AG09319 (cell line): Measurements from ENCODE around the gene COX7B.
"Not testable (repeated sequence)": the region's sequence is repeated elsewhere in the genome, so short reads cannot be mapped to it uniquely, and the experiment has no call there.

ENCODE experiments used
- DNase-seq: peaks from one replicate; pipeline ENCODE4 v3.0.0-alpha.2; 2010; ENCODE audit warnings: low read depth; ENCODE audit errors: extremely low read depth
- TF ChIP-seq, protein P1 (sequence below): IDR thresholded peaks from 2 replicates; pipeline ENCODE4 v1.5.1; 2011; ENCODE audit warnings: low read depth, mild to moderate bottlenecking, inconsistent platforms, low read length, moderate library complexity

Gene COX7B, protein sequence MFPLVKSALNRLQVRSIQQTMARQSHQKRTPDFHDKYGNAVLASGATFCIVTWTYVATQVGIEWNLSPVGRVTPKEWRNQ

DNA sequence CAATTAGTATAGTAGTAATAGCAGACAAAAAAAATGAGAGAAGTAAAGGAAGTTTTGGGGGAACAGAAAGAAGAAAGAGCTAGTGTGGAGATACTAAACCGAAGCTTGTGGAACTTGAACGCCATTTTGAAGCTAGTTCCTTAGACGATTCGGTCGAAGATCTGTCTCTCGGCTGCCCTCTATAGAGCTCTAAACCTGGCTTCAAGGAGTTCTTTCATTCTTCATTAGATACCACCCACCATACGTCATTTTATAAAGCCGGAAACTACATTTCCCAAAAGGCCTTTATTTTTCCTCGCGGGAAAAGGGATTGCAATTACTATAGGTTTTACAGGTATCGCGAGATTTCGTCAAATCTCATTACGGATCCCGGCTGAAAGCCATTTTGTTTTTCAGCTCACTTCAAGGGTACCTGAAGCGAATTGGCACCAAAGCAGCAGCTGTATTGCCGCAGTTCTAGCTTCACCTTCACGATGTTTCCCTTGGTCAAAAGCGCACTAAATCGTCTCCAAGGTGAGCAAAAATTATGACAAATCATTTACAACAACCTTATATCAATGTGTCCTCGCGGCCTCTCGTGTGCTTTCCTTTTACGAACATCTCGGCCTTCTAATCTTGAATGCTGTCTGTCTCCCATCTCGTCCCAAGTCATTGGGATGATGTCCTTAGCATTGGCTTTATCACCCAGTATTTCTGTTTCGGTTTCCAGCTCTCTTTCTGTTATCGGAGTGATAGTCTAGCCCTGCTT is at the start of gene COX7B:
COX7B (plus strand) TSS at position 388 of the 748 bp plus-strand sequence; CDS start at position 474, 86 bp downstream.
- TF ChIP-seq, protein P1, sequence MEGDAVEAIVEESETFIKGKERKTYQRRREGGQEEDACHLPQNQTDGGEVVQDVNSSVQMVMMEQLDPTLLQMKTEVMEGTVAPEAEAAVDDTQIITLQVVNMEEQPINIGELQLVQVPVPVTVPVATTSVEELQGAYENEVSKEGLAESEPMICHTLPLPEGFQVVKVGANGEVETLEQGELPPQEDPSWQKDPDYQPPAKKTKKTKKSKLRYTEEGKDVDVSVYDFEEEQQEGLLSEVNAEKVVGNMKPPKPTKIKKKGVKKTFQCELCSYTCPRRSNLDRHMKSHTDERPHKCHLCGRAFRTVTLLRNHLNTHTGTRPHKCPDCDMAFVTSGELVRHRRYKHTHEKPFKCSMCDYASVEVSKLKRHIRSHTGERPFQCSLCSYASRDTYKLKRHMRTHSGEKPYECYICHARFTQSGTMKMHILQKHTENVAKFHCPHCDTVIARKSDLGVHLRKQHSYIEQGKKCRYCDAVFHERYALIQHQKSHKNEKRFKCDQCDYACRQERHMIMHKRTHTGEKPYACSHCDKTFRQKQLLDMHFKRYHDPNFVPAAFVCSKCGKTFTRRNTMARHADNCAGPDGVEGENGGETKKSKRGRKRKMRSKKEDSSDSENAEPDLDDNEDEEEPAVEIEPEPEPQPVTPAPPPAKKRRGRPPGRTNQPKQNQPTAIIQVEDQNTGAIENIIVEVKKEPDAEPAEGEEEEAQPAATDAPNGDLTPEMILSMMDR, result peak; percentile 49
- peak; percentile 91 for DNase-seq

DNA sequence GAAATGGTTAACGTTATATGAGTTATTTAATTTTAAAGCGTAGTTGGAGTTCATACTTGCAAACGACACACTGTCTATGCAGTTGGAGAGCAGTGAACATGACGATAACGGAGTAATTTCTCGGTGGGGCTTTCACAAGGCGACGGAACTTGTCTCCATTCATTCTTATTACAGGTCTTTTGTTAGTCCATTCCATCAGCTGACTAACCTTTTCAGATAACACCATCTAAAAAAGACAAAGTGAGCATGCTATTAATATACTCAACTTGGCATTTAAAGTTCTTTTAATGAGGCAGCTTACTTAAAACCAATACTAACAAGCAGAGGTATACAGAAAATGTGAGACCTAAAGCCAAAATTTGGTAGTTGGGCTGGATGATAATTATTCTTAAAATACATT is 23.9 kb upstream of the COX7B start:
- TF ChIP-seq, protein P1, result no peak

DNA sequence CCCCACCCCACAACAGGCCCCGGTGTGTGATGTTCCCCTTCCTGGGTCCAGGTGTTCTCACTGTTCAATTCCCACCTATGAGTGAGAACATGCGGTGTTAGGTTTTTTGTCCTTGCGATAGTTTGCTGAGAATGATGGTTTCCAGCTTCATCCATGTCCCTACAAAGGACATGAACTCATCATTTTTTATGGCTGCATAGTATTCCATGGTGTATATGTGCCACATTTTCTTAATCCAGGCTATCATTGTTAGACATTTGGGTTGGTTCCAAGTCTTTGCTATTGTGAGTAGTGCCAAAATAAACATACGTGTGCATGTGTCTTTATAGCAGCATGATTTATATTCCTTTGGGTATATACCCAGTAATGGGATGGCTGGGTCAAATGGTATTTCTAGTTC is 17.9 kb upstream of the COX7B start:
- DNase-seq, result not testable (repeated sequence)

More for the DNA sequence above, 23.9 kb upstream of the COX7B start:
- no peak for DNase-seq

DNA sequence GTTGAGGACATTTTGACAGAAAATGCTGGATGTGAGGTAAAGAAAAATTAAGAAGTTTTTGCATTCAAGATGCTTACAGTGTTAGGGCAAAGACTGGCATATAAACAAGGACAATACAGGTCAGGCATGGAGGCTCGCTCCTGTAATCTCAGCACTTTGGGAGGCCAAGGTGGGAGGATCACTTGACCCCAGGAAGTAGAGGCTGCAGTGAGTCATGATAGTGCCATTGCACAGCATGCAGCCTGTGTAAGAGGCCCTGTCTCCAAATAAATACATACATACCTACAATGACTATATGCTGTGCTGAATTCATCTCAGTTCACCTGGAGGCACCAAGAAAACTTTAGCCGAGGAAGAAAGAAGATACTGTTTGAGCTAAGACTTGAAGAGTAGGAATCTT is 6.4 kb upstream of the COX7B start:
- TF ChIP-seq, protein P1, result no peak
- DNase-seq, result no peak

DNA sequence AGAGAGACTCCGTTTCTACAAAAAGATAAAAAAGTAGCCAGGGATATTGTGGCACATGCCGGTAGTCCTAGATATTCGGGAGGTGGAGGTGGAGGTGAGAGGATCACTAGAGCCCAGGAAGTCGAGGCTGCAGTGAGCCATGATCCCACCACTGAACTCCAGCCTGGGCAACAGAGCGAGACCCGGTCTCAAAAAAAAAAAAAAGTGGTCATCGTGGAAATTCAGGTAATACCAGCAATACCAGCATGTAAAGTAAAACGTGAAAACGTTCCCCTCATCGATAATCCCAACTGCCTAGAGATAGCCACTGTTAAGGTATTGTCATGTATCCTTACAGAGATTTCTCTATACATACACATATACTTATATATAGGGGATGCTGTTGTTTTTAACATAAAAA is 5.6 kb upstream of the COX7B start:
- TF ChIP-seq, protein P1, result no peak
- DNase-seq, result no peak

DNA sequence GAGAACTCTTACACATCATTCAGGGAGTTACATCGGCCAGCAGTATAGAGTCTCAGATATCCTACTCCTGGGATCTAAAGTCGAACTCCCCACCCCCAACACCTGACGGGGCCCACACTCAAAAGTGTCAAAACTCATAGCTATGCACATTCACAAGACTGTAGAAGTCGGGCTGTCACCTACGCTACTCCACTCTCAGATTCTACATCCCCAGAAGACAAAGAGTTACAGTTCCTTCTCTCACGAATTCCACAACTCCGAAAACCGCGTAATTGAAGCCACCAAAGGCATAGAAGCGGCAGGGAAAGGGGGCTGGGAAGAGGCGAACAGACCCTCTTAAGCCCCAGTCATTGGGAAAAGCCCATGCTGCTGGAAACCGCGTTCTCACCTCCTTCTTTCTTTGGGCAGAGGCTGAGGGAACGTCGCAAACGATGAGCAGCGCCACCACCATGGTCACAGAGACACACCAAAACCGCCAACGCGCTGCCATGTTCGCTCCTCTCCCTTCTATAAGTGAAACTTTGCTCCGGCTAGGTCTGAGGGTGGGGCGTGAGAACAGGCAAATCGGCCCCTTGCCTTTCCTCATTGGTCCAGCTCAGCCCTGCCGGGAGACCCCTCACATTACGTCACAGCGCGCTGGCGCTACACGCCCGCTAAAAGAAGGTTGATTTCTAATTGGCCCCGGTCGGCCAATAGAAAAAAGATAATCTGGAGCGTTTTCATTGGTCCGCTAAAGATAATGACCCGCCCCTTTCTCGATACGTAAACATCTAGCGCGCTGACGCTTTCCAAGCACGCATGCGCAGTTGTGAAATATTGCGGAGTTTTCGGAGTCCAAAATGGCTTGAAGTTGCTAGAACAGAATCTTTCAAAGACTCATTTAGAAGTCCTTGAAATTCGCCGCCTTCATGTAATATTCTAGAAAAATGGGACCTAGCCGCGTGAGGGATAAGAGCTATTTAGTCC is 4.1 kb upstream of the COX7B start, which contains the start of gene MAGT1:
MAGT1 (minus strand) TSS at position 515 of the 966 bp plus-strand sequence; CDS start at position 490, 25 bp downstream.
- TF ChIP-seq, protein P1, result no peak
- DNase-seq, result peak; percentile 93

DNA sequence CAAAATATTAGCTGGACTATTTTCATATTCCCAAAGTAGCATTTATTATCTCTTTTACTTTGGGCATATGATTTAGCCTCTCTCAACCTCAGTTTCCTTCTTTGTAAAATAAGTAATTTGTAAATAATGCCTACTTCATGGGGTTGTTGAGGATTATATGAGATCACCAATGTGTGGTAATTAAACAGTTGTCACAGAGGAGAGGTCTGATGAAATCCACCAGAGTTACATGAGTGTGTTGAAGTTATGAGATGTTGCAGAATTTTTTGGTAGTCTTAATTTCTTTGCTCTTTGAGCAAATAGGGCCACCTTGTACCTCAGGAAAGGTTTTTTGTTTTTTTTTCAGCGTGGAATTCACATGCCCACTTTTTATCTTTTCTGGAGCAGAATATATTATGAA is 1.4 kb downstream of the COX7B start:
- TF ChIP-seq, protein P1, result no peak

More for the DNA sequence above, 1.4 kb downstream of the COX7B start:
- no peak for DNase-seq
